Karpas-422 (cell line): ENCODE results near the gene AEN. TPM values are rescaled to one million over a fixed set of nuclear protein-coding genes. Genes with fewer than 3 reads are reported as not detected.

Source experiments
- DNase-seq: peaks from one replicate; pipeline ENCODE4 v3.0.0-alpha.2; 2015
- H2AFZ ChIP-seq: fragments of 200-600 bp; sonication (generic); 2 replicates; pipeline ENCODE4 v1.6.1; 2014; ENCODE audit warnings: antibody characterized with exemption, low read length, mixed read lengths
- H3K27ac ChIP-seq: fragments of 200-600 bp; sonication (generic); 2 replicates; pipeline ENCODE4 v1.5.1; 2014; ENCODE audit warnings: mild to moderate bottlenecking, low read length, moderate library complexity
- H3K27me3 ChIP-seq: fragments of 200-600 bp; sonication (generic); 2 replicates; pipeline ENCODE4 v1.6.1; 2014; ENCODE audit warnings: low read length, mixed read lengths
- H3K36me3 ChIP-seq: fragments of 200-600 bp; sonication (generic); 2 replicates; pipeline ENCODE4 v1.6.1; 2014; ENCODE audit warnings: low read length, mixed read lengths; ENCODE audit not compliant: insufficient read depth
- H3K4me1 ChIP-seq: fragments of 200-600 bp; sonication (generic); 2 replicates; pipeline ENCODE4 v1.6.1; 2014; ENCODE audit warnings: mild to moderate bottlenecking, low read length, mixed read lengths
- H3K4me2 ChIP-seq: fragments of 200-600 bp; sonication (generic); 2 replicates; pipeline ENCODE4 v1.6.1; 2014; ENCODE audit warnings: low read length, low read depth, mild to moderate bottlenecking; ENCODE audit not compliant: poor library complexity, severe bottlenecking
- H3K4me3 ChIP-seq: fragments of 200-600 bp; sonication (generic); 2 replicates; pipeline ENCODE4 v1.5.1; 2014; ENCODE audit warnings: mild to moderate bottlenecking, antibody characterized with exemption, low read length, mixed read lengths
- H3K79me2 ChIP-seq: fragments of 200-600 bp; sonication (generic); 2 replicates; pipeline ENCODE4 v1.6.1; 2014; ENCODE audit warnings: mild to moderate bottlenecking, low read length, mixed read lengths
- H3K9ac ChIP-seq: fragments of 200-600 bp; sonication (generic); 2 replicates; pipeline ENCODE4 v1.6.0; 2014; ENCODE audit warnings: low read length
- H3K9me2 ChIP-seq: fragments of 200-600 bp; sonication (generic), shearing (Covaris generic); replicated peaks from 2 replicates; pipeline ENCODE4 v1.6.0; 2014; ENCODE audit warnings: mild to moderate bottlenecking, low read length, moderate library complexity; ENCODE audit not compliant: insufficient read depth
- H3K9me3 ChIP-seq: fragments of 300-700, 200-600 bp; sonication (generic); 2 replicates; pipeline ENCODE4 v1.6.1; 2014; ENCODE audit warnings: low read length, mixed read lengths
- H4K20me1 ChIP-seq: fragments of 200-600 bp; sonication (generic); 2 replicates; pipeline ENCODE4 v1.6.1; 2014; ENCODE audit warnings: mild to moderate bottlenecking, antibody characterized with exemption, low read length, low read depth; ENCODE audit not compliant: insufficient read depth
- total RNA-seq: library from RNA; depleted of rRNA; stranded (reverse); fragments of >200 nt; shearing (Covaris generic); gene quantifications from 2 replicates; pipeline ENCODE4 v1.2.3, GENCODE V29; 2014; ENCODE audit warnings: low replicate concordance

The AEN gene
- total RNA-seq, 1 experiment from 2014 or later: 18.1 TPM

- Histone ChIP-seq H3K9me3 (no peaks in the 10 kb centered on the region), H3K79me2 (peaks cover 13% of the 10 kb centered on the region), H3K4me1 (peaks cover 62% of the 10 kb centered on the region), H3K27me3 (no peaks in the 10 kb centered on the region), H3K4me3 (peak overlapping the region; percentile 37; the same call in 1 of the 2 replicates), H3K9me2 (no peaks in the 10 kb centered on the region), H3K9ac (peak overlapping the region; percentile 55), H3K27ac (peak overlapping the region; percentile 95), H4K20me1 (no peaks in the 10 kb centered on the region), H3K4me2 (peak overlapping the region; percentile 72), H3K36me3 (peaks cover under 1% of the 10 kb centered on the region; the same call in 1 of the 2 replicates), H2AFZ (no peak overlapping the region)
- DNase-seq: peak; percentile 85
Observed at GRCh38 chr15:88647351-88648105, 26.4 kb downstream of the AEN start.

GRCh38 chr15:88648357-88649214 is 27.4 kb downstream of the AEN start:
- Histone ChIP-seq H3K4me3 (peak overlapping the region; percentile 37; the same call in 1 of the 2 replicates), H3K27me3 (no peaks in the 10 kb centered on the region), H3K9me3 (no peaks in the 10 kb centered on the region), H3K36me3 (peaks cover 5% of the 10 kb centered on the region; the same call in 1 of the 2 replicates), H3K9ac (peak overlapping the region; percentile 55), H3K27ac (peak overlapping the region; percentile 95), H4K20me1 (no peaks in the 10 kb centered on the region), H3K4me2 (peak overlapping the region; percentile 72), H3K79me2 (peaks cover 12% of the 10 kb centered on the region), H3K4me1 (peaks cover 59% of the 10 kb centered on the region), H2AFZ (no peak overlapping the region), H3K9me2 (no peaks in the 10 kb centered on the region)
- no peak for DNase-seq

GRCh38 chr15:88649286-88649733 is 28.2 kb downstream of the AEN start:
- Histone ChIP-seq H3K9me2 (no peaks in the 10 kb centered on the region), H3K9me3 (no peaks in the 10 kb centered on the region), H3K27me3 (no peaks in the 10 kb centered on the region), H2AFZ (no peak overlapping the region), H3K27ac (peak overlapping the region; percentile 95; the same call in 1 of the 2 replicates), H3K4me2 (no peak overlapping the region), H3K9ac (no peak overlapping the region), H3K79me2 (peaks cover 8% of the 10 kb centered on the region; the same call in 1 of the 2 replicates), H3K4me1 (peaks cover 51% of the 10 kb centered on the region), H3K4me3 (no peak overlapping the region), H3K36me3 (peaks cover 5% of the 10 kb centered on the region; the same call in 1 of the 2 replicates), H4K20me1 (no peaks in the 10 kb centered on the region)
- DNase-seq: no peak

- Histone ChIP-seq H3K27me3 (no peaks in the 10 kb centered on the region), H3K4me1 (peaks cover 45% of the 10 kb centered on the region), H2AFZ (no peak overlapping the region), H3K9me3 (no peaks in the 10 kb centered on the region), H3K27ac (no peak overlapping the region), H4K20me1 (no peaks in the 10 kb centered on the region), H3K4me2 (no peak overlapping the region), H3K36me3 (peaks cover 5% of the 10 kb centered on the region; the same call in 1 of the 2 replicates), H3K79me2 (peaks cover 4% of the 10 kb centered on the region; the same call in 1 of the 2 replicates), H3K9me2 (no peaks in the 10 kb centered on the region), H3K4me3 (no peak overlapping the region), H3K9ac (no peak overlapping the region)
- no peak for DNase-seq
Observed at GRCh38 chr15:88649753-88650551, 28.8 kb downstream of the AEN start.

GRCh38 chr15:88650556-88650955 is 29.4 kb downstream of the AEN start:
- no peak for DNase-seq
- 0 out of 2 replicates have a peak, but pooled peaks cover 3% of the 10 kb centered on the region for H3K79me2 ChIP-seq
- H3K9me2 ChIP-seq: no peaks in the 10 kb centered on the region
- no peak overlapping the region for H3K4me2 ChIP-seq
- no peaks in the 10 kb centered on the region for H3K27me3 ChIP-seq
- peaks cover 5% of the 10 kb centered on the region; the same call in 1 of the 2 replicates for H3K36me3 ChIP-seq
- H3K4me1 ChIP-seq: peaks cover 39% of the 10 kb centered on the region
- no peak overlapping the region for H2AFZ ChIP-seq
- no peak overlapping the region for H3K27ac ChIP-seq
- no peak overlapping the region for H3K9ac ChIP-seq
- no peaks in the 10 kb centered on the region for H3K9me3 ChIP-seq
- no peak overlapping the region for H3K4me3 ChIP-seq
- no peaks in the 10 kb centered on the region for H4K20me1 ChIP-seq

GRCh38 chr15:88651136-88651732 is 30.1 kb downstream of the AEN start:
- H3K4me2 ChIP-seq: no peak overlapping the region
- H3K79me2 ChIP-seq: no peaks in the 10 kb centered on the region
- no peaks in the 10 kb centered on the region for H3K27me3 ChIP-seq
- H3K4me1 ChIP-seq: peaks cover 32% of the 10 kb centered on the region
- H3K4me3 ChIP-seq: no peak overlapping the region
- peaks cover 5% of the 10 kb centered on the region; the same call in 1 of the 2 replicates for H3K36me3 ChIP-seq
- no peaks in the 10 kb centered on the region for H3K9me2 ChIP-seq
- H3K9ac ChIP-seq: no peak overlapping the region
- H3K9me3 ChIP-seq: no peaks in the 10 kb centered on the region
- no peak overlapping the region for H3K27ac ChIP-seq
- DNase-seq: no peak
- H4K20me1 ChIP-seq: no peaks in the 10 kb centered on the region
- no peak overlapping the region for H2AFZ ChIP-seq

GRCh38 chr15:88651971-88652370 is 30.8 kb downstream of the AEN start:
- Histone ChIP-seq H3K4me2 (no peak overlapping the region), H2AFZ (no peak overlapping the region), H3K27ac (no peak overlapping the region), H3K79me2 (no peaks in the 10 kb centered on the region), H3K9me3 (no peaks in the 10 kb centered on the region), H3K27me3 (no peaks in the 10 kb centered on the region), H3K9me2 (no peaks in the 10 kb centered on the region), H3K9ac (no peak overlapping the region), H3K36me3 (peaks cover 5% of the 10 kb centered on the region; the same call in 1 of the 2 replicates), H3K4me3 (no peak overlapping the region), H3K4me1 (peaks cover 30% of the 10 kb centered on the region), H4K20me1 (no peaks in the 10 kb centered on the region)
- DNase-seq: no peak
